GM21360 (cell line): ENCODE data around the gene CNTNAP2.
"Not testable (repeated sequence)": the region's sequence is repeated elsewhere in the genome, so short reads cannot be mapped to it uniquely, and the experiment has no call there.

Source experiments
- ATAC-seq: cut with Tn5 transposase; IDR thresholded peaks from one replicate; pipeline ENCODE4 v1.9.1; 2021; ENCODE audit warnings: mild to moderate bottlenecking, moderate library complexity; ENCODE audit not compliant: unreplicated experiment

Gene CNTNAP2

DNA sequence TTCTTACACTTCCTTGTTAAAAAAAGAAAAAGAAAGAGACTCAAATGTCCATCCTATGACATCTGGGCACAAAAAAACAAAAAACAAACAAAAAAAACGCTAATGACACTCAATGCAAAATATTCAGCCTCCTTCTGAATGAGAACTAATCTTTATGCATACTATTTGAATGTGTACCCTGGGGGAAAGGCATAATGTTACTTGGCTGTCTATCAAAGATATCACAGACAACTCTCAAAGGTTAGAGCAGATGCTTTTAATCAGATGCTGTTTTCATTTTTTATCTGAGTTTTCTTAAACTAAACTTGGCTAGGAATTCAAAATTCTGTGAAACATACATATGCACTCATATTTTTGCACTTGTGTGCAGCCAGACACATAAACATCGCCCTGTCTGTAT, 745.8 kb downstream of the CNTNAP2 start:
- no peak for ATAC-seq

DNA sequence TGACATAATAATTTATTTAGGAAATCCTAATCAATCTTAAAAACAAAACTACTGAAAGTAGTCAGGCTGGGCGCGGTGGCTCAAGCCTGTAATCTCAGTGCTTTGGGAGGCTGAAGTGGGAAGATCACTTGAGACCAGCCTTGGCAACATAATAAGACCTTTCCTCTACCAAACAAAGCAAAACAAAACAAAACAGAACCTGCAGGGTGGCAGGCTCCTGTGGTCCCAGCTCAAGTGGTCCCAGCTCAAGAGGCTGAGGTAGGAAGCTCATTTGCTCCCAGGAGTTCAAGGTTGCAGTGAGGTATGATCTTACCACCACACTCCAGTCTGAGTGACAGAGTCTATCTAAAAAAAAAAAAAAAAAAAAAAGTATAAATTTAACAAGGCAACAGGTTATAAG, 748.0 kb downstream of the CNTNAP2 start:
- ATAC-seq, result no peak

DNA sequence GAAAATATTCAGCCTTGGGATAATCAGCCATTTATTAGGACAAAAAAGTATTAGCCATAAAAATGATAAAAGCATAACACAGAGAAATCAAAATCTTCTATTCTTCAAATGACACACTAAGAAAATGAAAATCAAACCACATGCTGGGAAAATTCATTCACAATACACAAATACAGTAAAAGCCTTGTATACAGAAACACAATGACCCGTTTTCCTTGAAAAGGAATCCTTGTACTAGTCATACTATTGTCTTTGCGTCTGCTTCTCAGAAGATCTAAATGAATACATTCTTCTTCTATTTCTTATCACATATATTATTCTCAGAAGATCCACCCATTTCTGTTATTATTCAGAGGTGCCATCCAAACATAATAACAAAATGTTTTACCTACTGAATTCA, 749.1 kb downstream of the CNTNAP2 start:
- no peak for ATAC-seq

- no peak for ATAC-seq
Measured at GRCh38 chr7:146874722-146875121, 758.1 kb downstream of the CNTNAP2 start.

- no peak for ATAC-seq
Measured at GRCh38 chr7:146875237-146875785, 758.7 kb downstream of the CNTNAP2 start.

GRCh38 chr7:146875981-146876380, 759.4 kb downstream of the CNTNAP2 start:
- no peak for ATAC-seq

- no peak for ATAC-seq
Measured at GRCh38 chr7:146876411-146876810, 759.8 kb downstream of the CNTNAP2 start.

DNA sequence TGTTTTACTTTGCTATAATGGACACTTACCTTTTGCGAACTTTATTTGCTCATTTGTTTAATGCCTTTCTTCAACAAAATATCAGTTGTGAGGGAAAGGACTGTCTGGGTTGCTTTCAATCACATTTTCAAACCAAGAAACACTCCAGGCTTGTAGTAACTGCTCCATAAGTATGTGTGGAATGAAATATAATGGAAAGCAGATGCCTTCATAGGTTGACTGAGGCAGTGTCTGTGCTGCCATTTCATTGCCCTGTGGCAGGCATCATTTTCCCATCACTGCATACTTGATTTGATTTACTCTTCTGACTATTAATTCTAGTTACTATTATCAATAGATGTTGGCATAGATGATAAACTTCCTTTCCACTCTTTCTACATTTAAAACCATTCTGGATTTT, 762.3 kb downstream of the CNTNAP2 start:
- ATAC-seq, result no peak

GRCh38 chr7:146885231-146885630, 768.6 kb downstream of the CNTNAP2 start:
- no peak for ATAC-seq

GRCh38 chr7:146889806-146890555, 773.4 kb downstream of the CNTNAP2 start:
- ATAC-seq, result no peak

- ATAC-seq, result no peak
Measured at GRCh38 chr7:146892151-146892550, 775.5 kb downstream of the CNTNAP2 start.

- ATAC-seq, result no peak
Measured at GRCh38 chr7:146894927-146895326, 778.3 kb downstream of the CNTNAP2 start.

DNA sequence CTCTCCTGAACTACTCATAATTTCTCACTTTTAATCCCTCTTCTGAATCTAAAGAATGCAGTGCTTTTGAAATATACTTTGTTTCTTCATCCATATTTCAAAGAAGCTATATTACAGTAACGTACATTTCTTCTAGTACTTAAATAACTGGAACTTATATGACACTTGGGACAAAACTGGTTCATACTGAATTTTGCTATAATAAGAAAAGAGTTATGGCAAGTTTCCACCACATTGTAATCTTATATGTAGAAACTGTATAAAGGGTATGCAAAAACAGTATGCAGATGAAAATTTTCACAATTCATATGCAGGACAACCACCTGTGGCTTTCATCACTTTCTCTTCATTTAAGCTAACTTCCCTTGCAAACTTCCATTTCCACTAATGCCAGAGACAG, 785.7 kb downstream of the CNTNAP2 start:
- ATAC-seq, result no peak

- no peak for ATAC-seq
Measured at GRCh38 chr7:146902728-146903127, 786.1 kb downstream of the CNTNAP2 start.

GRCh38 chr7:146905746-146906145, 789.1 kb downstream of the CNTNAP2 start:
- not testable (repeated sequence) for ATAC-seq

GRCh38 chr7:146922782-146923181, 806.2 kb downstream of the CNTNAP2 start:
- ATAC-seq, result no peak

- no peak for ATAC-seq
Measured at GRCh38 chr7:146926841-146927240, 810.2 kb downstream of the CNTNAP2 start.

- ATAC-seq, result no peak
Measured at GRCh38 chr7:146937836-146938235, 821.2 kb downstream of the CNTNAP2 start.

GRCh38 chr7:146943483-146943882, 826.9 kb downstream of the CNTNAP2 start:
- ATAC-seq, result no peak

- ATAC-seq, result no peak
Measured at GRCh38 chr7:146948703-146949102, 832.1 kb downstream of the CNTNAP2 start.

- no peak for ATAC-seq
Measured at GRCh38 chr7:146956321-146956720, 839.7 kb downstream of the CNTNAP2 start.

DNA sequence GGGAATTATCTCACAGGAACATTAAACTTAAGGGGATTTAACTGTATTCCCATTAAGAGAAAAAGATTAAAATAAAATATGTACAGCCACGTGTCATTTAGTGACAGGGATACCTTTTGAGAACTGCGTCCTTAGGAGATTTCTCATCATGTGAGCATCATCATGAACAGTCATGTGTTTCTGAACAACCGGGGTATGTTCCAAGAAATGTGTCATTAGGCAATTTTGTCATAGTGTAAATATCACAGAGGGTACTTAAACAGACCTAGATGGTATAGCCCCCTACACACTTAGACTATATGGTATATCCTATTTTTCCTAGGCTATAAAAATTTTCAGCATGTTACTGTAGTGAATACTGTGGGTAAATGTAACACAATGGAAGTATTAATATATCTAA, 840.3 kb downstream of the CNTNAP2 start:
- ATAC-seq, result no peak
